Prostate gland (tissue), 2 donors: ENCODE data around the gene C1orf35.

Experiments used
- POLR2A ChIP-seq: fragments of 450-650 bp; IDR thresholded peaks from one replicate; pipeline ENCODE4 v1.6.1; 2016; ENCODE audit warnings: antibody characterized with exemption, mild to moderate bottlenecking
- POLR2AphosphoS5 ChIP-seq: sonication (generic); formaldehyde crosslinking; IDR thresholded peaks from one replicate; pipeline ENCODE4 v1.6.1; 2017; ENCODE audit warnings: antibody characterized with exemption
- TF ChIP-seq, protein P1 (sequence below), 4 experiments: fragments of 200-600 bp in 2 of 4; fragments of 450-650 bp in 2 of 4; sonication (generic) in 2 of 4; IDR thresholded peaks; 1 replicate in 3 of 4; 2 replicates in 1 of 4; pipeline ENCODE4 v1.5.1; 2016 to 2019; ENCODE audit warnings: antibody characterized with exemption in 4 of 4, mild to moderate bottlenecking in 2 of 4, moderate library complexity in 2 of 4

- TF ChIP-seq, protein P1, sequence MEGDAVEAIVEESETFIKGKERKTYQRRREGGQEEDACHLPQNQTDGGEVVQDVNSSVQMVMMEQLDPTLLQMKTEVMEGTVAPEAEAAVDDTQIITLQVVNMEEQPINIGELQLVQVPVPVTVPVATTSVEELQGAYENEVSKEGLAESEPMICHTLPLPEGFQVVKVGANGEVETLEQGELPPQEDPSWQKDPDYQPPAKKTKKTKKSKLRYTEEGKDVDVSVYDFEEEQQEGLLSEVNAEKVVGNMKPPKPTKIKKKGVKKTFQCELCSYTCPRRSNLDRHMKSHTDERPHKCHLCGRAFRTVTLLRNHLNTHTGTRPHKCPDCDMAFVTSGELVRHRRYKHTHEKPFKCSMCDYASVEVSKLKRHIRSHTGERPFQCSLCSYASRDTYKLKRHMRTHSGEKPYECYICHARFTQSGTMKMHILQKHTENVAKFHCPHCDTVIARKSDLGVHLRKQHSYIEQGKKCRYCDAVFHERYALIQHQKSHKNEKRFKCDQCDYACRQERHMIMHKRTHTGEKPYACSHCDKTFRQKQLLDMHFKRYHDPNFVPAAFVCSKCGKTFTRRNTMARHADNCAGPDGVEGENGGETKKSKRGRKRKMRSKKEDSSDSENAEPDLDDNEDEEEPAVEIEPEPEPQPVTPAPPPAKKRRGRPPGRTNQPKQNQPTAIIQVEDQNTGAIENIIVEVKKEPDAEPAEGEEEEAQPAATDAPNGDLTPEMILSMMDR (IDR thresholded peaks at IDR 0.05): no peak
- TF ChIP-seq POLR2A: no peak
- TF ChIP-seq POLR2AphosphoS5: no peak
Observed at GRCh38 chr1:228123505-228123904, 20.4 kb upstream of the C1orf35 start.
